Liver (tissue), 9 donors: ENCODE measurements around the gene METTL17. TPM values are rescaled to one million over a fixed set of nuclear protein-coding genes. Genes with fewer than 3 reads are reported as not detected.
A peak's percentile ranks its signal among the peaks of the same experiment; 100 is the strongest.

Experiments used
- DNase-seq: peaks from one replicate; pipeline ENCODE4 v3.0.0-alpha.2; 2017; ENCODE audit warnings: low spot score
- H3K27ac ChIP-seq, 2 donors: one replicate each; pipeline ENCODE4 v1.7.0; 2013; ENCODE audit warnings: inconsistent platforms in 2 of 2, low read length in 2 of 2, control low read depth in 1 of 2, low read depth in 1 of 2, mild to moderate bottlenecking in 1 of 2
- H3K27me3 ChIP-seq, 4 donors: one replicate each; pipeline versions ENCODE4 v1.6.1 to v1.7.0; 2013; ENCODE audit warnings: low read length in 3 of 4, inconsistent platforms in 1 of 4, mild to moderate bottlenecking in 1 of 4, moderate library complexity in 1 of 4; ENCODE audit not compliant: control insufficient read depth in 4 of 4, insufficient read depth in 4 of 4
- H3K36me3 ChIP-seq, 4 donors: one replicate each; pipeline versions ENCODE4 v1.6.1 to v1.7.0; 2013; ENCODE audit warnings: low read length in 3 of 4, mild to moderate bottlenecking in 3 of 4, low read depth in 1 of 4, moderate library complexity in 1 of 4; ENCODE audit not compliant: control insufficient read depth in 4 of 4, insufficient read depth in 3 of 4
- H3K4me1 ChIP-seq, 4 donors: one replicate each; pipeline versions ENCODE4 v1.6.1 to v1.7.0; 2013; ENCODE audit warnings: low read length in 3 of 4, mild to moderate bottlenecking in 3 of 4, moderate library complexity in 1 of 4; ENCODE audit not compliant: control insufficient read depth in 4 of 4, insufficient read depth in 4 of 4
- H3K4me3 ChIP-seq, 3 donors: one replicate each; pipeline versions ENCODE4 v1.6.1 to v1.7.0; 2013; ENCODE audit warnings: low read length in 3 of 3, control low read depth in 1 of 3, low read depth in 1 of 3, mild to moderate bottlenecking in 1 of 3
- H3K9ac ChIP-seq, 2 donors: one replicate each; pipeline ENCODE4 v1.7.0; 2013; ENCODE audit warnings: low read length in 2 of 2, mild to moderate bottlenecking in 2 of 2, moderate library complexity in 2 of 2, control low read depth in 1 of 2, low read depth in 1 of 2
- H3K9me3 ChIP-seq, 4 donors: one replicate each; pipeline versions ENCODE4 v1.6.1 to v1.7.0; 2013; ENCODE audit warnings: low read length in 3 of 4; ENCODE audit not compliant: control insufficient read depth in 4 of 4
- EGR1 ChIP-seq, 2 donors: IDR thresholded peaks; 2 replicates each; pipeline ENCODE4 v1.6.1; 2016 to 2018; ENCODE audit warnings: antibody characterized with exemption in 2 of 2, low read depth in 2 of 2
- GABPA ChIP-seq, 2 donors: IDR thresholded peaks in 1 of 2; conservative IDR thresholded peaks in 1 of 2; 2 replicates each; pipeline ENCODE4 v1.6.1; 2016; ENCODE audit warnings: antibody characterized with exemption in 2 of 2, mild to moderate bottlenecking in 1 of 2, moderate library complexity in 1 of 2
- HNF4A ChIP-seq, 2 donors: conservative IDR thresholded peaks; 2 replicates each; pipeline ENCODE4 v1.6.1; 2016; ENCODE audit warnings: antibody characterized with exemption in 2 of 2, mild to moderate bottlenecking in 2 of 2
- HNF4G ChIP-seq: IDR thresholded peaks from 2 replicates; pipeline ENCODE4 v1.6.1; 2016; ENCODE audit warnings: antibody characterized with exemption
- JUND ChIP-seq, 2 donors: IDR thresholded peaks; 2 replicates each; pipeline ENCODE4 v1.6.1; 2016; ENCODE audit warnings: antibody characterized with exemption in 2 of 2
- NR2F2 ChIP-seq: IDR thresholded peaks from 2 replicates; pipeline ENCODE4 v1.6.1; 2016; ENCODE audit warnings: antibody characterized with exemption
- RAD21 ChIP-seq, 2 donors: IDR thresholded peaks; 2 replicates each; pipeline ENCODE4 v1.6.1; 2016; ENCODE audit warnings: antibody characterized with exemption in 2 of 2, mild to moderate bottlenecking in 2 of 2
- RXRA ChIP-seq, 2 donors: IDR thresholded peaks; 2 replicates each; pipeline ENCODE4 v1.6.1; 2017 to 2018; ENCODE audit warnings: antibody characterized with exemption in 2 of 2, mild to moderate bottlenecking in 1 of 2
- SP1 ChIP-seq: IDR thresholded peaks from 2 replicates; pipeline ENCODE4 v1.6.1; 2018; ENCODE audit warnings: antibody characterized with exemption, mild to moderate bottlenecking
- TAF1 ChIP-seq: conservative IDR thresholded peaks from 2 replicates; pipeline ENCODE4 v1.6.1; 2016; ENCODE audit warnings: antibody characterized with exemption, mild to moderate bottlenecking
- YY1 ChIP-seq: IDR thresholded peaks from 2 replicates; pipeline ENCODE4 v1.6.1; 2016; ENCODE audit warnings: antibody characterized with exemption, mild to moderate bottlenecking
- WGBS: extraction: QIAGEN DNeasy Blood & Tissue Kit; methylation state at CpG from one replicate; pipeline ENCODE4 v1.1.7; 2013; 5-methylcytosine and 5-hydroxymethylcytosine counted together
- polyA plus RNA-seq, 2 donors: library from polyadenylated mRNA; stranded (reverse) in 1 of 2; unstranded in 1 of 2; fragments of 200-250 nt in 1 of 2; fragments of >200 nt in 1 of 2; fragmentation: Nextera tagmentation in 1 of 2; extraction: Ambion mirVana in 1 of 2; gene quantifications; one replicate each; pipeline versions ENCODE4 v1.2.1 to v1.2.3, GENCODE V29; 2013 to 2015
- total RNA-seq, 2 donors: library from RNA; depleted of rRNA; stranded (reverse); fragments of >200 nt; gene quantifications; one replicate each; pipeline ENCODE4 v1.2.3, GENCODE V29; 2014
- TF ChIP-seq, protein P1 (sequence below): fragments of 150-350 bp; IDR thresholded peaks from 2 replicates; pipeline ENCODE4 v1.5.1; 2017; ENCODE audit warnings: improper control_type of control experiment, low read depth, low read length; ENCODE audit not compliant: missing input control
- TF ChIP-seq, protein P2 (sequence below): IDR thresholded peaks from 2 replicates; pipeline ENCODE4 v1.6.1; 2016; ENCODE audit warnings: antibody characterized with exemption, mild to moderate bottlenecking
- TF ChIP-seq, protein P3 (sequence below): IDR thresholded peaks from 2 replicates; pipeline ENCODE4 v1.6.1; 2016; ENCODE audit warnings: antibody characterized with exemption
- TF ChIP-seq, protein P4 (sequence below): IDR thresholded peaks from 2 replicates; pipeline ENCODE4 v1.6.1; 2016; ENCODE audit warnings: antibody characterized with exemption
- donor health status: healthy.
- donor health status: healthy.
- donor health status: healthy.
- donor health status: healthy.
- donor health status: healthy.

Gene METTL17
- total and polyA plus RNA-seq, 4 donors, result 31.0 to 64.8 (median 47.3) TPM

DNA sequence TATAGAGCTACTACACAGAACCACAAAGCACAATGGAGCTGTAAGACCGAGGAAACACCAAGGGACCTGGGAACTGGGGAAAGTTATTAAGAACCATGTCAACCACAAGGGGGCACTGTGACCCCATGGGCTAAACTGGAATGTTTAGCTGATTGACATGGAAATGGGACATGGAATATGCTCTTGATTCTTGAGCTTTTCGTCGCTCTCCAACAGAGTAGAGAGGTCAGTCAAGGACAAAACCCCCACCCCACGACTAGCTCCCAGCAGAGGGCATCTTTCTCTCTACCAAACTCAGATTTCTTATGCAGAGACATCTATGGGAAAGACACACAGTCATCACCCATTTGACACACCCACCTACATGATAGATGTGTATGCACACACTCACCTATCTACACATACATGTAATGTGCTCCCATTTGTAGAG lies 25.0 kb downstream of the METTL17 start:
- DNase-seq, result peak; percentile 85
- Histone ChIP-seq H3K36me3 (peaks cover 7 to 31% (median 27%) of the 10 kb centered on the region in 4 donors), H3K9ac (no peak overlapping the region), H3K27ac (no peak overlapping the region), H3K27me3 (no peaks in the 10 kb centered on the region), H3K9me3 (no peaks in the 10 kb centered on the region), H3K4me1 (peaks cover 0 to 30% (median 5%) of the 10 kb centered on the region in 4 donors), H3K4me3 (no peak overlapping the region)
- TF ChIP-seq JUND (IDR thresholded peaks at IDR 0.05) (no peak), HNF4A (conservative IDR thresholded peaks at IDR 0.05) (no peak), NR2F2 (peak; percentile 25), RXRA (IDR thresholded peaks at IDR 0.05) (peak; percentile 21 to 57), RAD21 (IDR thresholded peaks at IDR 0.05) (peak; percentile 100), EGR1 (IDR thresholded peaks at IDR 0.05; ENCODE audit: low read depth in 2 of 2) (no peak)
- TF ChIP-seq, protein P1, sequence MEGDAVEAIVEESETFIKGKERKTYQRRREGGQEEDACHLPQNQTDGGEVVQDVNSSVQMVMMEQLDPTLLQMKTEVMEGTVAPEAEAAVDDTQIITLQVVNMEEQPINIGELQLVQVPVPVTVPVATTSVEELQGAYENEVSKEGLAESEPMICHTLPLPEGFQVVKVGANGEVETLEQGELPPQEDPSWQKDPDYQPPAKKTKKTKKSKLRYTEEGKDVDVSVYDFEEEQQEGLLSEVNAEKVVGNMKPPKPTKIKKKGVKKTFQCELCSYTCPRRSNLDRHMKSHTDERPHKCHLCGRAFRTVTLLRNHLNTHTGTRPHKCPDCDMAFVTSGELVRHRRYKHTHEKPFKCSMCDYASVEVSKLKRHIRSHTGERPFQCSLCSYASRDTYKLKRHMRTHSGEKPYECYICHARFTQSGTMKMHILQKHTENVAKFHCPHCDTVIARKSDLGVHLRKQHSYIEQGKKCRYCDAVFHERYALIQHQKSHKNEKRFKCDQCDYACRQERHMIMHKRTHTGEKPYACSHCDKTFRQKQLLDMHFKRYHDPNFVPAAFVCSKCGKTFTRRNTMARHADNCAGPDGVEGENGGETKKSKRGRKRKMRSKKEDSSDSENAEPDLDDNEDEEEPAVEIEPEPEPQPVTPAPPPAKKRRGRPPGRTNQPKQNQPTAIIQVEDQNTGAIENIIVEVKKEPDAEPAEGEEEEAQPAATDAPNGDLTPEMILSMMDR, result peak; percentile 93
- 0% methylated on average over 4 of the region's 4 CpGs for WGBS

DNA sequence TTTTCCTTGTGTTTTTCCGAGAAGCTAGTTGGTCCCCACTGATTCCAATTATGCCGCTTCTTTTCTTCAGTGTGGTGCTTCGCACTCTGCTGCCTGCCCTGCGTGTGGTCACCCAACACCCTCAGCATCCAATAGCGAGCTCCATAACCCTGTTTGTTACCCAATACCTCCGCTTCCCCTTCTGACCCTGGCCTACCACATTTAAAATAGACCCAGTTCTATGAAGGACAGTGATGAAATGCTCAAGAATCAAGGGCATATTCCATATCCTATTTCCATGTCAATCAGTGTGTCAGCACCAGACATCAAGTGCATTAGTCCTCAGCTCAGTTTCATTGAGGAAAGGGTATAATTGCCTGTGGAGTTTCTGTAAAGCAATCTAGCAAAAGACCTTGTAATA lies 25.5 kb downstream of the METTL17 start:
- H3K27ac ChIP-seq, result no peak overlapping the region
- peaks cover 8 to 34% (median 28%) of the 10 kb centered on the region in 4 donors for H3K36me3 ChIP-seq
- WGBS, result 34% methylated on average over 6 of the region's 6 CpGs
- no peaks in the 10 kb centered on the region for H3K27me3 ChIP-seq
- peaks cover 0 to 34% (median 6%) of the 10 kb centered on the region in 4 donors for H3K4me1 ChIP-seq
- no peak overlapping the region for H3K9ac ChIP-seq
- no peak for DNase-seq
- no peak for TF ChIP-seq RXRA (IDR thresholded peaks at IDR 0.05)
- no peak for TF ChIP-seq SP1
- TF ChIP-seq EGR1 (IDR thresholded peaks at IDR 0.05; ENCODE audit: low read depth in 2 of 2), result no peak
- TF ChIP-seq TAF1, result no peak
- no peaks in the 10 kb centered on the region for H3K9me3 ChIP-seq
- no peak overlapping the region for H3K4me3 ChIP-seq

DNA sequence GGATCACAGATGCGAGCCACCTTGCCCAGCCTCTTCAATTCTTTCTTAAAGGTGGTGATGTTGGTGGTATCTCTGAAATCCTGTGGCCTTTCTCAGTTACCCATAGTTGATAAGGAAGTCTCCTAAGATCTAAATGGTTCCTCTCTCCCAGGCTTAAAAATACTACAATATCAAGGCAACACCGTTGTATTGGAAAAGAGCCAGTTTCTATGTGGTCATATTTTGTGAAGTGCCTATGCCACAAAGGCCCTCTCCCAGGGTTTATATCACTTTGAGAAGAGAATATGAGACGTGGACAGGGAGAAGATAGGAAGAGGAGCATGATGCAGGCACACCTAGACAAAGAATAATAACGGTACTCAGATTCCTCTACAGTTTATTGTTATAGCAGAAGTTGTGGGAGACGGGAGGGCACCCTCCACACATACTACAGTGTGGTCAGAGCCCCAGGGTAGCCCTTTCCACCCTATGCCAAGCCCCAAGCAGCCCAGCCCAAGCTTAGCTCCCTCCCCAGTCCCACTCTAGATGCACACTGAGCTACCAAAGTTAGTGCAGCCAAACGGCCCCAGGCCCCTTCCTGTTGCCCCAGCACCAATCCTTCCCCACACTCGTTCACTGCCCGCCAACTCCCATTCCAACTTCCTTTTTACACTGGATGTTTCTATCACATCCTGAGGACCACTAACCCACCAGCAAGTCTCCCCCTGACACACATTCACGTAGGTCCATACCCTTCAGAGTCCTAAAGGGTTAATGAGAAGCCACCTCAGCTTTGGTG lies 26.8 kb downstream of the METTL17 start:
- Histone ChIP-seq H3K9me3 (no peaks in the 10 kb centered on the region), H3K36me3 (peaks cover 8 to 43% (median 38%) of the 10 kb centered on the region in 4 donors), H3K27ac (no peak overlapping the region), H3K4me3 (no peak overlapping the region), H3K27me3 (no peaks in the 10 kb centered on the region), H3K4me1 (peaks cover 0 to 37% (median 16%) of the 10 kb centered on the region in 4 donors), H3K9ac (no peak overlapping the region)
- 66% methylated on average over 9 of the region's 9 CpGs for WGBS
- no peak for DNase-seq
- TF ChIP-seq, protein P2, sequence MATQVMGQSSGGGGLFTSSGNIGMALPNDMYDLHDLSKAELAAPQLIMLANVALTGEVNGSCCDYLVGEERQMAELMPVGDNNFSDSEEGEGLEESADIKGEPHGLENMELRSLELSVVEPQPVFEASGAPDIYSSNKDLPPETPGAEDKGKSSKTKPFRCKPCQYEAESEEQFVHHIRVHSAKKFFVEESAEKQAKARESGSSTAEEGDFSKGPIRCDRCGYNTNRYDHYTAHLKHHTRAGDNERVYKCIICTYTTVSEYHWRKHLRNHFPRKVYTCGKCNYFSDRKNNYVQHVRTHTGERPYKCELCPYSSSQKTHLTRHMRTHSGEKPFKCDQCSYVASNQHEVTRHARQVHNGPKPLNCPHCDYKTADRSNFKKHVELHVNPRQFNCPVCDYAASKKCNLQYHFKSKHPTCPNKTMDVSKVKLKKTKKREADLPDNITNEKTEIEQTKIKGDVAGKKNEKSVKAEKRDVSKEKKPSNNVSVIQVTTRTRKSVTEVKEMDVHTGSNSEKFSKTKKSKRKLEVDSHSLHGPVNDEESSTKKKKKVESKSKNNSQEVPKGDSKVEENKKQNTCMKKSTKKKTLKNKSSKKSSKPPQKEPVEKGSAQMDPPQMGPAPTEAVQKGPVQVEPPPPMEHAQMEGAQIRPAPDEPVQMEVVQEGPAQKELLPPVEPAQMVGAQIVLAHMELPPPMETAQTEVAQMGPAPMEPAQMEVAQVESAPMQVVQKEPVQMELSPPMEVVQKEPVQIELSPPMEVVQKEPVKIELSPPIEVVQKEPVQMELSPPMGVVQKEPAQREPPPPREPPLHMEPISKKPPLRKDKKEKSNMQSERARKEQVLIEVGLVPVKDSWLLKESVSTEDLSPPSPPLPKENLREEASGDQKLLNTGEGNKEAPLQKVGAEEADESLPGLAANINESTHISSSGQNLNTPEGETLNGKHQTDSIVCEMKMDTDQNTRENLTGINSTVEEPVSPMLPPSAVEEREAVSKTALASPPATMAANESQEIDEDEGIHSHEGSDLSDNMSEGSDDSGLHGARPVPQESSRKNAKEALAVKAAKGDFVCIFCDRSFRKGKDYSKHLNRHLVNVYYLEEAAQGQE, result no peak
- TF ChIP-seq SP1, result no peak
- TF ChIP-seq TAF1, result no peak
- TF ChIP-seq, protein P3, sequence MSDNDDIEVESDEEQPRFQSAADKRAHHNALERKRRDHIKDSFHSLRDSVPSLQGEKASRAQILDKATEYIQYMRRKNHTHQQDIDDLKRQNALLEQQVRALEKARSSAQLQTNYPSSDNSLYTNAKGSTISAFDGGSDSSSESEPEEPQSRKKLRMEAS, result no peak
- TF ChIP-seq, protein P1, result no peak
- no peak for TF ChIP-seq YY1
- TF ChIP-seq NR2F2, result no peak
- no peak for TF ChIP-seq EGR1 (IDR thresholded peaks at IDR 0.05; ENCODE audit: low read depth in 2 of 2)
- no peak for TF ChIP-seq HNF4G
- TF ChIP-seq RXRA (IDR thresholded peaks at IDR 0.05), result no peak
- TF ChIP-seq, protein P4, sequence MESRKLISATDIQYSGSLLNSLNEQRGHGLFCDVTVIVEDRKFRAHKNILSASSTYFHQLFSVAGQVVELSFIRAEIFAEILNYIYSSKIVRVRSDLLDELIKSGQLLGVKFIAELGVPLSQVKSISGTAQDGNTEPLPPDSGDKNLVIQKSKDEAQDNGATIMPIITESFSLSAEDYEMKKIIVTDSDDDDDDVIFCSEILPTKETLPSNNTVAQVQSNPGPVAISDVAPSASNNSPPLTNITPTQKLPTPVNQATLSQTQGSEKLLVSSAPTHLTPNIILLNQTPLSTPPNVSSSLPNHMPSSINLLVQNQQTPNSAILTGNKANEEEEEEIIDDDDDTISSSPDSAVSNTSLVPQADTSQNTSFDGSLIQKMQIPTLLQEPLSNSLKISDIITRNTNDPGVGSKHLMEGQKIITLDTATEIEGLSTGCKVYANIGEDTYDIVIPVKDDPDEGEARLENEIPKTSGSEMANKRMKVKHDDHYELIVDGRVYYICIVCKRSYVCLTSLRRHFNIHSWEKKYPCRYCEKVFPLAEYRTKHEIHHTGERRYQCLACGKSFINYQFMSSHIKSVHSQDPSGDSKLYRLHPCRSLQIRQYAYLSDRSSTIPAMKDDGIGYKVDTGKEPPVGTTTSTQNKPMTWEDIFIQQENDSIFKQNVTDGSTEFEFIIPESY, result no peak
- no peak for TF ChIP-seq GABPA (IDR thresholded peaks at IDR 0.05 in 1 of 2, conservative IDR thresholded peaks at IDR 0.05 in 1 of 2)
